Measurements from ENCODE around the gene UNC13C. TPM values are rescaled to one million over a fixed set of nuclear protein-coding genes. Genes with fewer than 3 reads are reported as not detected.

The UNC13C gene
- total and polyA plus RNA-seq, 2 donors (not counting 3 experiments of a cell fraction or from before 2014, with no cell fraction given) = not detected

DNA sequence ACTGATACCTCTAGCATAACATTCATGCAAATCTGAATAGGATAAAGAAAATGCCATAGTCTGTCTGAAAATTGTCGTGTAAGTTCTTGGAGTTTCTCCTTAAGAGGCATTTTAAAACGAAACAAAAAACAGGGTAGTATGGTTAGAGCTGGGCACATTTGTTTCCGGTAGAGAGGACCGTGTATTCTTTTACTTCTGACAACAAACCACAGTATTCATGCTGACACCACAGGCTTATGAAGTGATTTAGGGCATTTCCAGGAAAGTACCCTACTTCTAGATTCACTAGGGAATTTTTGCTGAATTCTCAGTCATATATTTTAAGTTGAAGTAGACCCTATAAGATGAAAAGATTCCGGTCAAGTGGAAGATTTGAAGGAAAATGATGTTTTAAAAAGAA is 541.3 kb downstream of the UNC13C start:
- BruUV-seq (replicated peaks) = no TSS peak
- Histone ChIP-seq H3K9me3 (replicated peaks; ENCODE audit: control insufficient read depth, insufficient read depth, low read length) (no peaks in the 10 kb centered on the region), H3K9ac (replicated peaks; ENCODE audit: extremely low read depth, insufficient read depth, low read length) (no peak overlapping the region), H3K36me3 (ENCODE audit: control insufficient read depth in 2 of 2, extremely low read depth in 1 of 2, insufficient read depth in 2 of 2, low read length in 2 of 2) (no peaks in the 10 kb centered on the region), H3K4me2 (ENCODE audit: insufficient read depth, low read length) (no peak overlapping the region), H3K27ac (ENCODE audit: insufficient read depth, low read depth, low read length) (no peak overlapping the region), H3K27me3 (ENCODE audit: control insufficient read depth in 2 of 2, insufficient read depth in 2 of 2, low read length in 2 of 2) (no peaks in the 10 kb centered on the region), H4K20me1 (replicated peaks; ENCODE audit: control insufficient read depth, extremely low read depth, insufficient read depth, low read length) (no peaks in the 10 kb centered on the region), H3K4me1 (ENCODE audit: control insufficient read depth, extremely low read depth, insufficient read depth, low read length) (no peaks in the 10 kb centered on the region), H3K79me2 (ENCODE audit: control insufficient read depth, insufficient read depth, low read length) (no peaks in the 10 kb centered on the region), H2AFZ (ENCODE audit: low read depth, low read length) (no peak overlapping the region), H3K9me1 (replicated peaks; ENCODE audit: control insufficient read depth, extremely low read depth, insufficient read depth, low read length) (no peaks in the 10 kb centered on the region), H3K4me3 (replicated peaks in 1 of 3; ENCODE audit: insufficient read depth in 1 of 3, low read depth in 1 of 3, low read length in 3 of 3) (no peak overlapping the region)
- FAIRE-seq (no peak), DNase-seq (ENCODE audit: low read depth, low spot score) (no peak)
- POLR2A ChIA-PET = no interaction called here
- CTCF ChIA-PET = no interaction called here
- TF ChIP-seq GATA2 (IDR thresholded peaks at IDR 0.05; ENCODE audit: insufficient read depth, insufficient read length, low read depth, low read length) (no peak), CTCF (IDR thresholded peaks at IDR 0.05; ENCODE audit: extremely low read depth in 1 of 2, insufficient read depth in 1 of 2, low read depth in 1 of 2, low read length in 2 of 2) (no peak)
- TF ChIP-seq, protein P1, sequence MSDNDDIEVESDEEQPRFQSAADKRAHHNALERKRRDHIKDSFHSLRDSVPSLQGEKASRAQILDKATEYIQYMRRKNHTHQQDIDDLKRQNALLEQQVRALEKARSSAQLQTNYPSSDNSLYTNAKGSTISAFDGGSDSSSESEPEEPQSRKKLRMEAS (IDR thresholded peaks at IDR 0.05; ENCODE audit: insufficient read depth, insufficient read length) = no peak
- dilution Hi-C loops (cut with MboI; ENCODE audit: extremely low pct_ligation_motif_present, low sequenced_read_pairs) (no loop called here), intact Hi-C loops (cut with micrococcal nuclease) (no loop called here)

GRCh38 chr15:54520616-54521015 is 542.4 kb downstream of the UNC13C start:
- Histone ChIP-seq H3K9ac (replicated peaks; ENCODE audit: extremely low read depth, insufficient read depth, low read length) (no peak overlapping the region), H2AFZ (ENCODE audit: low read depth, low read length) (no peak overlapping the region), H3K79me2 (ENCODE audit: control insufficient read depth, insufficient read depth, low read length) (no peaks in the 10 kb centered on the region), H3K9me1 (replicated peaks; ENCODE audit: control insufficient read depth, extremely low read depth, insufficient read depth, low read length) (no peaks in the 10 kb centered on the region), H3K4me1 (ENCODE audit: control insufficient read depth, extremely low read depth, insufficient read depth, low read length) (no peaks in the 10 kb centered on the region), H3K4me3 (replicated peaks in 1 of 3; ENCODE audit: insufficient read depth in 1 of 3, low read depth in 1 of 3, low read length in 3 of 3) (no peak overlapping the region), H3K4me2 (ENCODE audit: insufficient read depth, low read length) (no peak overlapping the region), H3K36me3 (ENCODE audit: control insufficient read depth in 2 of 2, extremely low read depth in 1 of 2, insufficient read depth in 2 of 2, low read length in 2 of 2) (no peaks in the 10 kb centered on the region), H3K9me3 (replicated peaks; ENCODE audit: control insufficient read depth, insufficient read depth, low read length) (no peaks in the 10 kb centered on the region), H3K27me3 (ENCODE audit: control insufficient read depth in 2 of 2, insufficient read depth in 2 of 2, low read length in 2 of 2) (no peaks in the 10 kb centered on the region), H4K20me1 (replicated peaks; ENCODE audit: control insufficient read depth, extremely low read depth, insufficient read depth, low read length) (no peaks in the 10 kb centered on the region), H3K27ac (ENCODE audit: insufficient read depth, low read depth, low read length) (no peak overlapping the region)
- TF ChIP-seq MYC (IDR thresholded peaks at IDR 0.05; ENCODE audit: low read depth, low read length) = no peak
- no peak for TF ChIP-seq JUN (IDR thresholded peaks at IDR 0.05; ENCODE audit: borderline replicate concordance, insufficient read depth, insufficient read length, low read depth)
- TF ChIP-seq GATA2 (IDR thresholded peaks at IDR 0.05; ENCODE audit: insufficient read depth, insufficient read length, low read depth, low read length) = no peak
- no peak for TF ChIP-seq POLR2A (IDR thresholded peaks at IDR 0.05; ENCODE audit: low read depth, low read length)
- no peak for TF ChIP-seq POLR2AphosphoS5 (IDR thresholded peaks at IDR 0.05; ENCODE audit: insufficient read depth, low read depth, low read length)
- TF ChIP-seq CTCF (IDR thresholded peaks at IDR 0.05; ENCODE audit: extremely low read depth in 1 of 2, insufficient read depth in 1 of 2, low read depth in 1 of 2, low read length in 2 of 2) = no peak
- TF ChIP-seq FOS (IDR thresholded peaks at IDR 0.05; ENCODE audit: borderline replicate concordance, insufficient read depth, low read length) = no peak
- intact Hi-C loops (cut with micrococcal nuclease) (no loop called here), dilution Hi-C loops (cut with MboI; ENCODE audit: extremely low pct_ligation_motif_present, low sequenced_read_pairs) (no loop called here)
- FAIRE-seq (no peak), DNase-seq (ENCODE audit: low read depth, low spot score) (no peak)
- ChIA-PET POLR2A (no interaction called here), CTCF (no interaction called here)
- BruUV-seq (replicated peaks) = no TSS peak

Data from endothelial cell of umbilical vein (primary cell).